Endothelial cell of umbilical vein (primary cell): ENCODE results near the gene MACROD2. TPM values are rescaled to one million over a fixed set of nuclear protein-coding genes. Genes with fewer than 3 reads are reported as not detected.

Experiments
- BruUV-seq: library from RNA; stranded (reverse); fragments of 400-500 nt; replicated peaks from 2 replicates; lab custom pipeline; 2021; lab: Mats Ljungman, UMichigan
- CTCF ChIA-PET: fragments of 300-600, 350-600 bp; sonication (Branson Sonifier 250); formaldehyde crosslinking; loops from one replicate; lab custom pipeline; 2021; ENCODE audit warnings: antibody characterized with exemption, inconsistent platforms; lab: Charles Lee
- POLR2A ChIA-PET: fragments of 300-600, 350-600 bp; sonication (Branson Sonifier 250); formaldehyde crosslinking; loops from one replicate; lab custom pipeline; 2021; ENCODE audit warnings: antibody characterized with exemption, inconsistent platforms; lab: Charles Lee
- DNase-seq: peaks from one replicate; pipeline ENCODE4 v3.0.0-alpha.2; 2011; ENCODE audit warnings: low read depth, low spot score
- FAIRE-seq: peaks from 2 replicates; lab custom pipeline; 2011; peaks lifted over from hg19 to GRCh38; lab: Jason Lieb, UNC
- H2AFZ ChIP-seq: 2 replicates; pipeline ENCODE4 v1.6.0; 2012; ENCODE audit warnings: low read depth, low read length, control low read depth, inconsistent platforms
- H3K27ac ChIP-seq: 2 replicates; pipeline ENCODE4 v1.5.1; 2011; ENCODE audit warnings: low read depth, mild to moderate bottlenecking, control low read depth, low read length, moderate library complexity; ENCODE audit not compliant: insufficient read depth
- H3K27me3 ChIP-seq, 2 experiments: 2 replicates each; pipeline versions ENCODE4 v1.6.0 to v1.6.1; 2011; ENCODE audit warnings: low read length in 2 of 2, mixed read lengths in 1 of 2; ENCODE audit not compliant: control insufficient read depth in 2 of 2, insufficient read depth in 2 of 2
- H3K36me3 ChIP-seq, 2 experiments: 2 replicates in 1 of 2; 3 replicates in 1 of 2; pipeline ENCODE4 v1.5.1; 2011; ENCODE audit warnings: low read length in 2 of 2, mild to moderate bottlenecking in 1 of 2, moderate library complexity in 1 of 2; ENCODE audit not compliant: control insufficient read depth in 2 of 2, insufficient read depth in 2 of 2; ENCODE audit errors: extremely low read depth in 1 of 2
- H3K4me1 ChIP-seq: 3 replicates; pipeline ENCODE4 v1.5.1; 2011; ENCODE audit warnings: mild to moderate bottlenecking, low read length; ENCODE audit not compliant: control insufficient read depth, insufficient read depth; ENCODE audit errors: extremely low read depth
- H3K4me2 ChIP-seq: 2 replicates; pipeline ENCODE4 v1.6.1; 2011; ENCODE audit warnings: low read length, control low read depth, mixed read lengths; ENCODE audit not compliant: insufficient read depth
- H3K4me3 ChIP-seq, 3 experiments: fragments of 200-600 bp in 1 of 3; sonication (generic), shearing (Covaris generic) in 1 of 3; replicated peaks in 1 of 3; 2 replicates each; pipeline ENCODE4 v1.5.1; 2011 to 2016; ENCODE audit warnings: control low read depth in 3 of 3, low read length in 3 of 3, mild to moderate bottlenecking in 2 of 3, inconsistent platforms in 1 of 3, low read depth in 1 of 3, moderate library complexity in 1 of 3; ENCODE audit not compliant: insufficient read depth in 1 of 3
- H3K79me2 ChIP-seq: 2 replicates; pipeline ENCODE4 v1.6.0; 2012; ENCODE audit warnings: low read length, inconsistent platforms; ENCODE audit not compliant: control insufficient read depth, insufficient read depth
- H3K9ac ChIP-seq: replicated peaks from 2 replicates; pipeline ENCODE3; 2011; ENCODE audit warnings: low read length, control low read depth; ENCODE audit not compliant: insufficient read depth; ENCODE audit errors: extremely low read depth
- H3K9me1 ChIP-seq: replicated peaks from 3 replicates; pipeline ENCODE4 v1.6.0; 2011; ENCODE audit warnings: mild to moderate bottlenecking, low read length; ENCODE audit not compliant: control insufficient read depth, insufficient read depth; ENCODE audit errors: extremely low read depth
- H3K9me3 ChIP-seq: replicated peaks from 2 replicates; pipeline ENCODE4 v1.5.1; 2012; ENCODE audit warnings: low read length, inconsistent platforms; ENCODE audit not compliant: control insufficient read depth, insufficient read depth
- H4K20me1 ChIP-seq: replicated peaks from 2 replicates; pipeline ENCODE3; 2011; ENCODE audit warnings: mild to moderate bottlenecking, low read length; ENCODE audit not compliant: control insufficient read depth, insufficient read depth; ENCODE audit errors: extremely low read depth
- EZH2 ChIP-seq: IDR thresholded peaks from 2 replicates; pipeline ENCODE4 v1.6.1; 2012; ENCODE audit warnings: borderline replicate concordance, low read depth, mild to moderate bottlenecking, moderate library complexity, low read length, inconsistent platforms; ENCODE audit not compliant: severe bottlenecking
- FOS ChIP-seq: IDR thresholded peaks from 2 replicates; pipeline ENCODE4 v1.6.1; 2011; ENCODE audit warnings: mild to moderate bottlenecking, low read length, moderate library complexity, borderline replicate concordance; ENCODE audit not compliant: insufficient read depth
- GATA2 ChIP-seq: IDR thresholded peaks from 2 replicates; pipeline ENCODE4 v1.7.0; 2011; ENCODE audit warnings: low read depth, mild to moderate bottlenecking, moderate library complexity, mixed read lengths, low read length; ENCODE audit not compliant: insufficient read length, insufficient read depth
- JUN ChIP-seq: IDR thresholded peaks from 2 replicates; pipeline ENCODE4 v1.6.1; 2011; ENCODE audit warnings: borderline replicate concordance, low read depth; ENCODE audit not compliant: insufficient read length, insufficient read depth
- MYC ChIP-seq: IDR thresholded peaks from one replicate; pipeline ENCODE4 v1.6.1; 2011; ENCODE audit warnings: mild to moderate bottlenecking, low read depth, low read length
- POLR2A ChIP-seq: IDR thresholded peaks from 2 replicates; pipeline ENCODE4 v1.6.1; 2012; ENCODE audit warnings: low read depth, mild to moderate bottlenecking, control low read depth, low read length
- POLR2AphosphoS5 ChIP-seq: IDR thresholded peaks from 2 replicates; pipeline ENCODE4 v1.6.1; 2012; ENCODE audit warnings: low read depth, mild to moderate bottlenecking, control low read depth, low read length, moderate library complexity; ENCODE audit not compliant: insufficient read depth
- dilution Hi-C: fragments of 300-500 bp; cut with MboI; formaldehyde crosslinking; loops from one replicate; pipeline ENCODE4 v1.15.0; 2019; ENCODE audit warnings: low sequenced_read_pairs; ENCODE audit not compliant: extremely low pct_ligation_motif_present
- intact Hi-C: fragments of 100-400 bp; cut with micrococcal nuclease; formaldehyde crosslinking; loops from one replicate; pipeline ENCODE4 v1.10.0; 2022
- polyA plus RNA-seq, 4 experiments: library from polyadenylated mRNA; depleted of rRNA in 3 of 4; stranded (reverse) in 3 of 4; unstranded in 1 of 4; fragments of >200 nt; gene quantifications; 2 replicates each; pipeline versions ENCODE4 v1.2.1 to v1.2.3, GENCODE V29; 2011 to 2012; ENCODE audit warnings: missing spikeins in 1 of 4
- total RNA-seq: library from RNA; stranded (reverse); gene quantifications from 2 replicates; pipeline ENCODE4 v1.2.3, GENCODE V29; 2021
- TF ChIP-seq, protein P1 (sequence below), 2 donors: IDR thresholded peaks; 1 replicate in 1 of 2; 2 replicates in 1 of 2; pipeline ENCODE4 v1.5.1; 2011; ENCODE audit warnings: low read length in 2 of 2, mild to moderate bottlenecking in 2 of 2, moderate library complexity in 2 of 2, control low read depth in 1 of 2, inconsistent platforms in 1 of 2, low read depth in 1 of 2; ENCODE audit not compliant: insufficient read depth in 1 of 2; ENCODE audit errors: extremely low read depth in 1 of 2

The MACROD2 gene
- total and polyA plus RNA-seq, 2 donors (not counting 3 experiments of a cell fraction or from before 2014, with no cell fraction given) = 0.11 to 0.73 TPM

DNA sequence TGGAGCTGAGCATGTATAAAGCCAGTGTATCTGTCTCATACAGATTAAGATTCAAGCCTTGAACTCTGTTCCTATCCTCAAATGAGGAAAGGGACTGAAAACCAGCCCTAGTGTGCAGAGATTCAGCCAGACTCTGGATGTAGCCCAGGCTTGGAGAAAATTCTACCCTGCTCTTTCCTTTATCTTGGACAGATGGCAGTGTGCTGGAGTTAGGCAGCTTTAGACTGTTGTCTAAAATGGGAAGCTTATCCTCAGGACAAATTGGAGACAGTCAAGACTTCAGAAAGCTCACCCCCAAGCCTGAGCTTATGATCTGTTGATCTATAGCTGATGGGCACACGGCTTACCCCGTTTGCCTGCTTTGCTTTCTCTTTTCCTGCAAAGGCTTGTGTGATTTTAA is 1520.4 kb downstream of the MACROD2 start:
- intact Hi-C loops (loop anchor here (10.0 kb wide), 1 partner anchor 59 kb away; no protein-coding TSS in a partner anchor), dilution Hi-C loops (no loop called here)
- Histone ChIP-seq H3K27ac (no peak overlapping the region), H3K9me3 (no peaks in the 10 kb centered on the region), H3K4me2 (no peak overlapping the region), H3K36me3 (no peaks in the 10 kb centered on the region), H3K4me3 (no peak overlapping the region), H3K4me1 (no peaks in the 10 kb centered on the region), H3K9ac (no peak overlapping the region), H4K20me1 (no peaks in the 10 kb centered on the region), H3K79me2 (no peaks in the 10 kb centered on the region), H2AFZ (no peak overlapping the region), H3K27me3 (no peaks in the 10 kb centered on the region), H3K9me1 (no peaks in the 10 kb centered on the region)
- CTCF ChIA-PET = no interaction called here
- DNase-seq (no peak), FAIRE-seq (no peak)
- no TSS peak for BruUV-seq
- POLR2A ChIA-PET = no interaction called here
- no peak for TF ChIP-seq POLR2A
- TF ChIP-seq FOS = no peak
- no peak for TF ChIP-seq GATA2
- TF ChIP-seq EZH2 = no peak
- TF ChIP-seq MYC = no peak
- no peak for TF ChIP-seq POLR2AphosphoS5
- TF ChIP-seq JUN = no peak
- TF ChIP-seq, protein P1, sequence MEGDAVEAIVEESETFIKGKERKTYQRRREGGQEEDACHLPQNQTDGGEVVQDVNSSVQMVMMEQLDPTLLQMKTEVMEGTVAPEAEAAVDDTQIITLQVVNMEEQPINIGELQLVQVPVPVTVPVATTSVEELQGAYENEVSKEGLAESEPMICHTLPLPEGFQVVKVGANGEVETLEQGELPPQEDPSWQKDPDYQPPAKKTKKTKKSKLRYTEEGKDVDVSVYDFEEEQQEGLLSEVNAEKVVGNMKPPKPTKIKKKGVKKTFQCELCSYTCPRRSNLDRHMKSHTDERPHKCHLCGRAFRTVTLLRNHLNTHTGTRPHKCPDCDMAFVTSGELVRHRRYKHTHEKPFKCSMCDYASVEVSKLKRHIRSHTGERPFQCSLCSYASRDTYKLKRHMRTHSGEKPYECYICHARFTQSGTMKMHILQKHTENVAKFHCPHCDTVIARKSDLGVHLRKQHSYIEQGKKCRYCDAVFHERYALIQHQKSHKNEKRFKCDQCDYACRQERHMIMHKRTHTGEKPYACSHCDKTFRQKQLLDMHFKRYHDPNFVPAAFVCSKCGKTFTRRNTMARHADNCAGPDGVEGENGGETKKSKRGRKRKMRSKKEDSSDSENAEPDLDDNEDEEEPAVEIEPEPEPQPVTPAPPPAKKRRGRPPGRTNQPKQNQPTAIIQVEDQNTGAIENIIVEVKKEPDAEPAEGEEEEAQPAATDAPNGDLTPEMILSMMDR (IDR thresholded peaks at IDR 0.05; ENCODE audit: extremely low read depth in 1 of 2, insufficient read depth in 1 of 2, low read depth in 1 of 2, low read length in 2 of 2) = no peak
